Activated CD4-positive, CD25-positive, alpha-beta regulatory T cell treated with anti-CD3 and anti-CD28 coated beads, Interleukin-2, amount 50 U/mL, for 72 hours (primary cell): ENCODE results near the gene DYNC1I1.

Experiments
- DNase-seq: peaks from one replicate; pipeline ENCODE4 v3.0.0; 2021

DYNC1I1 gene

DNA sequence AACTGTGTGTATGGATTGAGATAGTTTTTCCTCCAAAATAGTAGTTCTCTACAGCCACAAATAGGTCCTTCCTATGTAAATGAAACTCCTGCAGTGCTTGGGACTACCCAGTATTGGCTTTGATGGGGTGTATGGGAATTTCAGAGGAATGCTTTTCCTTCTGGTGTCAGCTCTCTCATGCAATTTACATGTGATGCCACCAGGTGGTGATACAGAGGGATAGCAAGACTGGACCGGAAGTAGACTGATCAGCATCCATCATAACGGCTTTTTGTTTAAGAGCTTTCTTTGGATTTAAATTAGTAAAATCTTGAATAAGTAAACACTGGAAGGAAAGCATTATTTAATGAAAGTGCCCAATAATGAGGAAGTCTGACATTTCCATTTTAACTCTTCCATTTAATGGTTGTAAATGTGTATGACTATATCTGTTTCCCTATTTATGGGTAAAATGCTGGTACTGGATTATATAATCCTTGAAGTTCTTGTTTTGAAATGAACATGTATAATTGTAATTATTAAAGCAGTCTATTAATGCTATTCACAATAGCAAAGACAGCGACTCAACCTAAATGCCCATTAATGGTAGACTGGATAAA lies 22.7 kb downstream of the DYNC1I1 start:
- no peak for DNase-seq

DNA sequence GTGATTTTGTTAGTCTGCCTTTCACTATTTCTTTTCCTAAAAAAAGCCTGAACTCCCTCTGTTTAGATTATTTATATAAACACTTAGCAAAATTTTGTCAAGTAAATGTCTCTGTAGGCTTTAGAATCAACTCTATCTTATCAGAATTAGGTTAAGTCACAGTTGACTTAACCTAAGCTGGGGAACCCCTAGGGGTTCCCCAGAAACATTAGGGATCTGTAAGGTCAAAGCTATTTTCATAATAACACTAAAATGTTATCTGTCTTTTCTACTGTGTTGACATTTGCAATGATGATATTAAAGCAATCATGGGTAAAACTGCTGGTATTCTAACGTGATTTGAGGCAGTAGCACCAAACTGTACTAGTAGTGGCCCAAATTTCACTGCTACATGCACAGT lies 24.3 kb downstream of the DYNC1I1 start:
- no peak for DNase-seq

DNA sequence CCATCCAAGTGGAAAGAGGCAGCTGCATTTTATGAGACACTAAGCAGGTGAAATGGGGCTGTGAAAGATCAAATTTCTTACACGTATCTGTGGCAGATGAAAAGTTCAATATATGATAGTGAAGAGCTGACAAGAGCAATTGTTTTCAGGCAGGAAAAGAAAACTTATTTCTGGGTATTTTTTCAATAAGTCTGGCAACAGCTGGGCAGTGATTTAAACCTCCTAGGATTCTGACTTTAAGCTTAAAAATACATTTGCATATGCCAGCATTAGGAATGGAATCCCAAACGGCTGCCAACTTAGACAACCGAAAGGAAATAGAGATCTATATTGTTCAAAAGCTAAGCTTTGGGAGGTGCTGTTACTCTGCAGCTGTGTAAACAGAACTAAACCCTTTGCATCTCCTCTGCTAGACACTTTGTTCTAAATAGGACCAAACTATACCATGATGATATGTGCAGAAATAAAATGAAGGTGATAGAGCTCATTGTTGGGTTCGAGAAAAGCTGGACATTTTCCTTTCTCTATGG lies 26.1 kb downstream of the DYNC1I1 start:
- no peak for DNase-seq

DNA sequence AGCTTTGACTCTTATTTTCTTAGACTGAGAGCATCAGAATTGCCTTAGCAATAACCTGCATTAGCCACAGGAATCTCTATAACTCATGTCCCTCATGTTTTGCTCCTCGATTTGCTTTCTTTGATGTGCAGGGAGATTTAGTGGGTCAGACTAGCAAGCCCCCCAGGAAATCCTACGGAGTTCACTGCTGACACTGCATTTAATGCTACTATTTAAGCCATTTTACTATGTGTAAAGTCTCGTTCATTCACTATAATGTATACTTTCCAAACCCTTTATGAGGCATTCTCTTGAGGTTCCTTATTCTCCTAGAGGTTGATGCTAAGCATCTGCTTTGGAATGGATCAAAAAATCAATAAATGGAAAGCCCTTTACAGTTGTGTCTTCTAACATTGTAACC lies 28.4 kb downstream of the DYNC1I1 start:
- DNase-seq: no peak

GRCh38 chr7:95802270-95802669 lies 29.9 kb downstream of the DYNC1I1 start:
- no peak for DNase-seq

GRCh38 chr7:95804052-95804451 lies 31.7 kb downstream of the DYNC1I1 start:
- DNase-seq: no peak

GRCh38 chr7:95805909-95806308 lies 33.6 kb downstream of the DYNC1I1 start:
- no peak for DNase-seq

DNA sequence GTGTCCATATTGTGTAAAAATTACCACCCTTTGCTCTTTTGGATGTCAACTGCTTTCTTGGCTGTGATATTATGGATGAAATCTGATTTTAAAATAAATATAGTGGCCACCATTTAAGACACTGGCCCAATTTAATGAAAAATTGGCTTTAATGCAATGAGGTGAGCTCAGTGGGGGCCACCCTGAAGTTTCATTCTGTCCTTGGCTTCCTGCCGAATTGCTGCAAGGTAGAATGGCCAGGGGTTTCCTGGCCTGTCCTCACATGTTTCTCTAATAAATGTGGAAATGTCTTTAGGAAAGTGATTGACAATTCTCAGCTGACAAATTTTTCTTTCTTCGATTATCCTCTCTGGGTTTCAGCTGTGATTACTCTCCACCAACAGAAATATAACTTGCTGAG lies 36.0 kb downstream of the DYNC1I1 start:
- no peak for DNase-seq

DNA sequence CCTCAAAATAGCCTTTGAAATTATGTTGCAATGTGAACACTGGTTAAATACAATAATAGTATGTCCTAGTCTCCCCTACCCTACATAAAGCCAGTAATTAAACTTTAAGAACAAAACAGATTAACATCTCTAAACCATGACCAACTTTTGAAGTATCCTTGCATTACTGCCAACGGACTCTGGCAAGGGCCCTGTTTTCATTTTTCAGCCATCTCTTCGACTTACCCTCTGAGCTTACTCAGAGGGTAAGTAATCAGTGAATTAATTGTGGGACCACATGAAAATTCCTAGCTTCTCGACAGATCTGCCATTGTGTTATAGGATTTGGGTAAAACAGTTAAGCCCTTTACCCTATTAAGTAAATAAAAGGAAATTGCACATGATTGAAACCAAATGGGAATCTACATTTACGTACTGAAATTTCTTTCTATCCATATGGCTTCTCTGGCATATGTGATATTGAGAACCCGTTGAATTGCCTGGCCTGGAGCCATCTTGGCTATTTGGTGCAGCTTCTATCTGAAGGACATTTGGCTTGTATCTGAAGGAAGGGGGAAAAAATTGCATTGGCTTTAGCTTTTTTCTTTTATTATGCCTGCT lies 39.6 kb downstream of the DYNC1I1 start:
- no peak for DNase-seq

- no peak for DNase-seq
Measured at GRCh38 chr7:95814721-95815120, 42.4 kb downstream of the DYNC1I1 start.

GRCh38 chr7:95817866-95818640 lies 45.7 kb downstream of the DYNC1I1 start:
- no peak for DNase-seq

DNA sequence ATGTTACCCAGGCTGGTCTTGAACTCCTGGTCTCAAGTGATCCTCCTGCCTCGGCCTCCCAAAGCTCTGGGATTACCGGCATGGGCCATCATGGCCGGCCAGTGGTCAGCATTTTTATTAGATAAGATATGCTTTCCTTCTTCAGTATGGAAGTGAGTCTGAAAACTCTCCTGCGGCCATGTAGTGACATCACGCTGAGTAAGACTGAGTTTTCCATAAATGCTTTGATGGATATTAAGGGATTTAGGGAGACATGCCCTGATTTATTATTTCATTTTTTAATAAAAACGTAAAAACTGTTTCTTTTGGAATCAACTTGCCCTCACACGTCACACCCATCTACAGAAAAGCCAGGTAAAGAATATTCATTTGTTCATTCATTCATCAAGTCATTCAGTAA lies 48.4 kb downstream of the DYNC1I1 start:
- DNase-seq: no peak

- no peak for DNase-seq
Measured at GRCh38 chr7:95822717-95823116, 50.4 kb downstream of the DYNC1I1 start.

GRCh38 chr7:95824616-95825015 lies 52.3 kb downstream of the DYNC1I1 start:
- no peak for DNase-seq

DNA sequence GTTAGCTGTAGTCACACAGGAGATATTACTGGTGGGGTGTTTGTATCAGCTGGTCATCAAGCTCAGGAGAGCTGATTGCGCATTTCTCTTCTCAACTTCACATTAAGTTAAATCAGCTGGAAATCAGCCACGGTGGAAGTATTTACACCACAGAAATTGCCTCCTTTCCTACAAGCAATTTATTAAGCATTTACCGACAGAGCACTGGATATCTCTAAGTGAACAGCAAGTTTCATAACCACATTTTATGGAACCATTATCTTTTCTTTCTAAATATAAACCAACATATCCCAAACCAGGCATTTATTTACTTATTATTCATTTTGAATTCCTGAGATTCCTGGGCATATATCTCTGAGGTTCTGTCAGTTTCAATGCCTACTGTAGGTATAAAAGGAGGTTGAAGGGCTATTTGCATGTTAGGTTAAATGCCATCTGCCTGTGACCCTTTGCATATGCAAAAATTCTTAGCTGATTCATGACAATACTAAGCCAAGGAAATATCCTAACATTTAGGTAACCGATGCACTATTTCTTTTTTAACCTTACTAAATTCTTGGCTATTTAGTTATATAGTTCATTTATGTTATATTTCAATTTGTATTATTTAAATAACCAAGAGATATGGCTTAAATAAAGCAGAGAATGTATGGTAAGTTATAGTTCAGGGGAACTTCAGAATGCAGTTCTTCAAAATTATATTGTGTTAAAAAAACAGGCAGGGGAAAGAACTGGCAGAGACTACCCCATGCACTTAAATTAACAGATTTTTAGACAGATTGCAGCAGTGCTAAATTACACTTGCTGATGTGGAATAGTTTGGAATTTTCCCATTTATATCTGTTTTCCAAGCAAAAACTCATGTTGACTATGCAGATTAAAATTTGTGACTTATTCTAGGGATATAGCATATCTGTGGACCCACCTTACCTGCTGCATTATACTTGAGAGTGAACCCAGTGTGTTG lies 56.8 kb downstream of the DYNC1I1 start:
- no peak for DNase-seq

GRCh38 chr7:95840953-95841950 lies 68.9 kb downstream of the DYNC1I1 start:
- DNase-seq: no peak

GRCh38 chr7:95843286-95843685 lies 70.9 kb downstream of the DYNC1I1 start:
- no peak for DNase-seq

DNA sequence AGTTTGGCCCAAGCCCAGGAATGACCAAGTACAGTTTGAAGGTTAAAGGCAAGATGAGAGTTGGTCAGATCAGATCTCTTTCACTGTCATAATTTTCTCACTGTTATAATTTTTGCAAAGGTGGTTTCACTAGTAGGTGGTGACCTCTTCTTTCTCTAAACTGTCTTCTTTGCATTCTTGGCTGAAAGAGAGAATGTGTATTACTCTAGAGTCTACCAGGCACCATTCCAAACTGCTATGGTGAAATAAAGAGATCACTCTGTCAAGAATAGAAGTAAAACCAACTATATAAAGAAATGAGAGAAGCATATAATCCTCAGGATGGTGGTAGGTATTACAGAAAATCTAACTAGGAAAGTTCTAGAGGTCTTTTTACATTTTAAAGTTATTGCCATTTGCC lies 72.7 kb downstream of the DYNC1I1 start:
- no peak for DNase-seq

GRCh38 chr7:95847061-95847460 lies 74.7 kb downstream of the DYNC1I1 start:
- no peak for DNase-seq

DNA sequence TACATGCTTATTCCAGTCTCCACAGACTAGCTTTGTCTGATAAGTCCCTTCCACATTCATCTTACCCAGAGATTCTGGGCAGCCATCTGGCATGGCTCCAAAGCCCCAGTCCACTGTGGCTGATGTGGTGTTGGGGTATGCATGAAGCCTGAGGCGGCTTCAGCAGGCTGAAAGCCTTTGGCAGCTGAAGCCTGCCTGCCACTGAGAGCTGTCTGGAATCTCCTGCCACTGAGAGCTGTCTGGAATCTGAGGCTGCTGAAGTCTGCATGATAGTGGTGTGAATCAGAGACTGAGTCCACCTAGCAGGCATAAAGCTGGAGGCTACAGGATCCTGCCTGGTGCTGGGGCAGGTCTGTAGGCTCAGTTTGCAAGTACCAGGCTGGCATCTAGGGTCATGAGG lies 87.1 kb downstream of the DYNC1I1 start:
- no peak for DNase-seq

DNA sequence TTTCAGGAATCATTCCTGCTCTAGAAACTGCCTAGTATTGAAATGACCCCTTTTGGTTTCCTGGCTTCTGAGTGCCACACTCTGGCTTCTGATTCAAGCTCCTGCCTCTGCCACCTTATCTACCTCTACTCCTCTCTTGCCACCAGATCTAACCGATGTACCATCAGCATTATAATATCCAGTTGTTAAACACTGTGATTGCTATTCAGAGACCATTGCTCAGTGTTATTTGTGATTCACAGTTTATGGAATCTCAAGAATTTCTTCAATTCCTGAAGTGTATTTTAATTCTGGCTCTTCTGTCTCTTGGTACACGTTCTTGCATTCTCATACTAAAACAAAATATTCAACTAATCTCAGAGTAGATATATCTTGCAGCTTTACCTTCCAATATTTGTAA lies 88.7 kb downstream of the DYNC1I1 start:
- no peak for DNase-seq

- no peak for DNase-seq
Measured at GRCh38 chr7:95863623-95864022, 91.3 kb downstream of the DYNC1I1 start.
